ENCODE results near the gene MED16. TPM values are rescaled to one million over a fixed set of nuclear protein-coding genes. Genes with fewer than 3 reads are reported as not detected.

Gene MED16, protein sequence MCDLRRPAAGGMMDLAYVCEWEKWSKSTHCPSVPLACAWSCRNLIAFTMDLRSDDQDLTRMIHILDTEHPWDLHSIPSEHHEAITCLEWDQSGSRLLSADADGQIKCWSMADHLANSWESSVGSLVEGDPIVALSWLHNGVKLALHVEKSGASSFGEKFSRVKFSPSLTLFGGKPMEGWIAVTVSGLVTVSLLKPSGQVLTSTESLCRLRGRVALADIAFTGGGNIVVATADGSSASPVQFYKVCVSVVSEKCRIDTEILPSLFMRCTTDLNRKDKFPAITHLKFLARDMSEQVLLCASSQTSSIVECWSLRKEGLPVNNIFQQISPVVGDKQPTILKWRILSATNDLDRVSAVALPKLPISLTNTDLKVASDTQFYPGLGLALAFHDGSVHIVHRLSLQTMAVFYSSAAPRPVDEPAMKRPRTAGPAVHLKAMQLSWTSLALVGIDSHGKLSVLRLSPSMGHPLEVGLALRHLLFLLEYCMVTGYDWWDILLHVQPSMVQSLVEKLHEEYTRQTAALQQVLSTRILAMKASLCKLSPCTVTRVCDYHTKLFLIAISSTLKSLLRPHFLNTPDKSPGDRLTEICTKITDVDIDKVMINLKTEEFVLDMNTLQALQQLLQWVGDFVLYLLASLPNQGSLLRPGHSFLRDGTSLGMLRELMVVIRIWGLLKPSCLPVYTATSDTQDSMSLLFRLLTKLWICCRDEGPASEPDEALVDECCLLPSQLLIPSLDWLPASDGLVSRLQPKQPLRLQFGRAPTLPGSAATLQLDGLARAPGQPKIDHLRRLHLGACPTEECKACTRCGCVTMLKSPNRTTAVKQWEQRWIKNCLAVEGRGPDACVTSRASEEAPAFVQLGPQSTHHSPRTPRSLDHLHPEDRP
- 23.5 and 33.1 TPM in 2 replicates for total RNA-seq (ENCODE audit: low replicate concordance)

GRCh38 chr19:892894-893689 lies at the start of gene MED16, which contains the start of gene RNU6-9:
MED16 (minus strand) TSS chr19:893187; CDS start chr19:891131, 2,056 bp downstream.
RNU6-9 (plus strand) TSS chr19:893484.

DNA sequence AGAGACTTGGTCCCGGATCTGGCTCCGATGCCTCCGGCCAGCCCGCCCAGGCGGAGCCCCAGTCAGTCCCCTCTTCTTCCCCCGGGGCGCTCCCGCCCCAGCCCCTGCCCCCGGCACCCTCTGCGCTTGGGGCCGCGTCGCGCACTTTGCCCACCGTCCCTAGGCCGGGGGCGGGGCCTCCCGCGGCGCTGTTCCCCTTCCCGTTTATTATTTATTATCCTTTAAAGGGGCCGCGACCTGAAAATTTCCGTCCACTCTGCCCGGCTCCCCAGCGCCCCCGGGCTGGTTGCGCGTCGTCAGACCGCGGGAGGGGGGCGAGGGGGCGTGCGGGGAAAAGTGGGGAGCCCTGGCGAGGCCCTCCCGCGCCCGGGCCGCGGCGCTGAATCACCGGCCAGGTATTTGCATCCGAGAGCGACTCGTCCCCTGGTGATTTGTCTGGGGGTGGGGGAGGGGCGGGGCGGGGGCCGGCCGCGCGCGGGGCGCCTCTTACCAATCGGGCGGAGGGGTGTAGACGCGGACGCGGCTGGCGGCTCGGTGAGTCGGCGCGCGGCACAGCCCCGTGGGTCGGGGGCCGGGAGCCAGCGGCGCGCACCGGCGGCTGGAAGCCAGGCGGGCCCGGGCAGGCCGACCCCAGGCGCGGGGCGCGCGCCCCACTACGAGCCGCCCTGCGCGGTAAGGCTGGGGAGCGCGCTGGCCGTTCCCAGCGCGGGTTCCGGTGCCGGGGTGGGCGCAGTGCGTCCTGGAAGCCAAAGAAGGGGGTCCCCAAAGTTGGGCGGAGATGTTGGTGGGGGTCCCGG lies 32.7 kb upstream of the MED16 start, which contains the start of gene ARID3A:
TSS of gene ARID3A (plus strand) at position 510 of the 797 bp plus-strand sequence. CDS start 3,494 bp downstream, outside the sequence.

DNA sequence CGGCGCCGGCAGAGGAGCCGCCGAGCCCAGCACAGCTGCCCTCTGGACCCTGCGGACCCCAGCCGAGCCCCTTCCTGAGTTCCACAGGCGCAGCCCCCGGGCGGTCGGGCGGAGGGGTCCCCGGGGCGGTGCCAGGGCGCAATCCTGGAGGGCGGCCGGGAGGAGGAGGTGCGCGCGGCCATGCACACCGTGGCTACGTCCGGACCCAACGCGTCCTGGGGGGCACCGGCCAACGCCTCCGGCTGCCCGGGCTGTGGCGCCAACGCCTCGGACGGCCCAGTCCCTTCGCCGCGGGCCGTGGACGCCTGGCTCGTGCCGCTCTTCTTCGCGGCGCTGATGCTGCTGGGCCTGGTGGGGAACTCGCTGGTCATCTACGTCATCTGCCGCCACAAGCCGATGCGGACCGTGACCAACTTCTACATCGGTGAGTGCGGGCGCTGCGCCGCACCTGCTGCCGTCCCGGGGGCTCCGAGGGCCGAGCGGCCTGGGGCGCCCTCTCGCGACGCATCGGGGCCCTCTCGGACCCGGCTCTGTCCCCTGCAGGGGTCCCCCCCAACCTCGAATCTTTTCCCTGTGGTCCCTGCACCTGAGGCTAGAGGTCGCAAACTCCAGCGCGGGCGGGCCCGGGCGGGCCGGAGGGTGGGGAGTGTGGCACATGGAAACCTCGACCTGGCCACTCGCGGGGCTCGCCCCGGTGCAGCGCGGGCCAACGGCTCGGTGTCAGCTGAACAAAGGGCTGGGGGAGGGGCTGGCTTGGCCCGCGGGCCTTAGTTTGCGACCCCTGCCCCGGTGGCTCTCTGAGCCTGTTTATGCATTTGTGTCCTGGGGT lies 24.6 kb upstream of the MED16 start, which contains the start of gene KISS1R:
TSS of gene KISS1R (plus strand) at position 11 of the 829 bp plus-strand sequence. CDS start at position 181, 170 bp downstream.

GRCh38 chr19:913080-913748 lies 20.2 kb upstream of the MED16 start, which contains the start of gene R3HDM4:
R3HDM4 (minus strand) TSS chr19:913219; CDS start chr19:913157, 62 bp downstream.

GRCh38 chr19:858868-859843 lies 33.8 kb downstream of the MED16 start, which contains the start of gene CFD:
CFD (plus strand) TSS chr19:859664; CDS start chr19:859690, 26 bp downstream.

GRCh38 chr19:852136-853013 lies 40.6 kb downstream of the MED16 start, which contains the start of gene ELANE:
ELANE (plus strand) TSS chr19:852303; CDS start chr19:852329, 26 bp downstream.

GRCh38 chr19:840519-841206 lies 52.3 kb downstream of the MED16 start, which contains the start of gene PRTN3:
PRTN3 (plus strand) TSS chr19:840999; CDS start chr19:841009, 10 bp downstream.

DNA sequence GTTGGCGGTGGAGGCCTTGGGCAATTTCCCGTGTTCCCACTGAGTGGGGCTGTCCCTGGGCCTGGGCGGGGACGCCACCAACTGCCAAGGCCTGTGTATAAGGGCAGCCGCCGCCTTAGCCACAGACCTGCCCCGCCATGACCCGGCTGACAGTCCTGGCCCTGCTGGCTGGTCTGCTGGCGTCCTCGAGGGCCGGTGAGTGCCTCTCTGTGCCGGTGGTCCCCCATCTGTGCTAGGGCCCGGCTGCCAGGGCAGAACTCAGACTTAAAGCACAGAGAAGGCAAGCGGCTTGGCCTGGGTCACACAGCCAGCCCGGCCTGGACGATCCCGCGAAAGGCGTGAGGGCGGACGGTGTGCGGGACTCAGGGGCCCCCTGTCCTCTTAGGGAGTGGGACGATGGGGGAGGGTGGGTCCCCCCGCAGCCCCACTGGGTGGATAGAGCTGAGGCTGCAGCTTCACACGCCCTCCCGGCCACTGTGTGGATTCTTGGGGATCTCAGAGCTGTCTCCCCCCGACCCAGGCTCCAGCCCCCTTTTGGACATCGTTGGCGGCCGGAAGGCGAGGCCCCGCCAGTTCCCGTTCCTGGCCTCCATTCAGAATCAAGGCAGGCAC lies 65.2 kb downstream of the MED16 start, which contains the start of gene AZU1:
TSS of gene AZU1 (plus strand) at position 128 of the 612 bp plus-strand sequence. CDS start at position 138, 10 bp downstream.

DNA sequence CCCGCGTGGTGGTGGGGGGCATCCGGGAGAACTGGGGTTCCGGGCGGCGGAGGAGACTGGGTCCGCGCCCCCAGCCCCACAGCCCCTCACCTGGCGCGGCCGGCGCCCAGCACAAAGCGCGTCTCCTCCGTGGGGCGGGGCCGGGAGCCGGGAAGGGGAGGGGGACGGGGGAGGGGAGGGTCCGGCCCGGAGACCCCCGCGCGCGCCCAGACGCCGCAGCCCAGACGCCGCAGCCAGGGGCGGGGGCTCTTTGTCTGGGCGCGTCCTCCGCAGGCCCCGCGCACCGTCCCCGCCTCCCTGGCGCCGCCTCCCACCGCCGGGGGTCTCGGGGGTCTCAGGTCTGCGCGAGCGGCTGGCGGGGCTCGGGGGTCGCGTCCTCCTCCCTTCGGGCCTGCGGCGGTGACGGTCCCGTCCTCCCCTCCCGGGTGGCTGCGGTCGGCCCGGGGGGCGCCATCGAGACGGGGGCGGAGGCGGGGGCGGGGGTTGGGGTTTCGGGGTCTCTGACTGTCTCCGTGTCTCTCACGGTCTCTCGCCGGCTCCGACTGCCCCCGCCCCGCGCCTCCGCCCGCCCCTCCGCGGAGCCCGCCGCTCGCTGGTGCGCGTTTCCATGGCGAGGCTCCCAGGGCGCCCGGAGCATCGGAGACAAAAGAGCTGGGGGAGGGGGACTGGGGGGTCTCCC lies 71.0 kb downstream of the MED16 start, which contains the start of gene PLPPR3:
TSS of gene PLPPR3 (minus strand) at position 131 of the 679 bp plus-strand sequence. CDS start 396 bp downstream, outside the sequence.

Other genes with a start within 250 kb of the MED16 start
- 6.2 and 24.2 TPM in 2 replicates for gene RNF126, start 230.0 kb downstream of the MED16 start, total RNA-seq (ENCODE audit: low replicate concordance)
- 22.8 and 81.7 TPM in 2 replicates for gene FSTL3, start 216.8 kb downstream of the MED16 start, total RNA-seq (ENCODE audit: low replicate concordance)
- gene PRSS57, start 197.7 kb downstream of the MED16 start, total RNA-seq (ENCODE audit: low replicate concordance): not detected in 2 replicates
- gene PALM, start 184.3 kb downstream of the MED16 start, total RNA-seq (ENCODE audit: low replicate concordance): 6.0 and 26.7 TPM in 2 replicates
- gene MISP, start 142.1 kb downstream of the MED16 start, total RNA-seq (ENCODE audit: low replicate concordance): under 0.01 TPM in 1 of 2 replicates, not detected in the other
- gene PTBP1, start 95.7 kb downstream of the MED16 start, total RNA-seq (ENCODE audit: low replicate concordance): 77.1 and 91.9 TPM in 2 replicates
- 0.15 and 1.2 TPM in 2 replicates for gene PLPPR3, start 71.2 kb downstream of the MED16 start, total RNA-seq (ENCODE audit: low replicate concordance)
- gene AZU1, start 65.3 kb downstream of the MED16 start, total RNA-seq (ENCODE audit: low replicate concordance): not detected in 2 replicates
- gene PRTN3, start 52.2 kb downstream of the MED16 start, total RNA-seq (ENCODE audit: low replicate concordance): not detected in 2 replicates
- gene ELANE, start 40.9 kb downstream of the MED16 start, total RNA-seq (ENCODE audit: low replicate concordance): 0.15 TPM in 1 of 2 replicates, not detected in the other
- gene CFD, start 33.5 kb downstream of the MED16 start, total RNA-seq (ENCODE audit: low replicate concordance): 0.83 and 156 TPM in 2 replicates
- not detected in 2 replicates for gene RNU6-9, start 297 bp upstream of the MED16 start, total RNA-seq (ENCODE audit: low replicate concordance)
- gene R3HDM4, start 20.0 kb upstream of the MED16 start, total RNA-seq (ENCODE audit: low replicate concordance): 6.8 and 24.8 TPM in 2 replicates
- gene KISS1R, start 24.1 kb upstream of the MED16 start, total RNA-seq (ENCODE audit: low replicate concordance): not detected in 2 replicates
- gene ARID3A, start 32.8 kb upstream of the MED16 start, total RNA-seq (ENCODE audit: low replicate concordance): 7.6 and 15.2 TPM in 2 replicates
- gene WDR18, start 91.2 kb upstream of the MED16 start, total RNA-seq (ENCODE audit: low replicate concordance): 37.1 and 127 TPM in 2 replicates
- 0.23 and 0.45 TPM in 2 replicates for gene GRIN3B, start 107.2 kb upstream of the MED16 start, total RNA-seq (ENCODE audit: low replicate concordance)
- gene TMEM259, start 127.9 kb upstream of the MED16 start, total RNA-seq (ENCODE audit: low replicate concordance): 41.3 and 58.0 TPM in 2 replicates
- not detected in 2 replicates for gene RNU6-2, start 128.3 kb upstream of the MED16 start, total RNA-seq (ENCODE audit: low replicate concordance)
- 268 and 324 TPM in 2 replicates for gene CNN2, start 133.4 kb upstream of the MED16 start, total RNA-seq (ENCODE audit: low replicate concordance)
- 2.2 and 8.4 TPM in 2 replicates for gene ABCA7, start 146.9 kb upstream of the MED16 start, total RNA-seq (ENCODE audit: low replicate concordance)
- 0.82 and 4.7 TPM in 2 replicates for gene ARHGAP45, start 174.0 kb upstream of the MED16 start, total RNA-seq (ENCODE audit: low replicate concordance)
- gene POLR2E, start 202.2 kb upstream of the MED16 start, total RNA-seq (ENCODE audit: low replicate concordance): 127 and 132 TPM in 2 replicates
- 382 and 1,065 TPM in 2 replicates for gene GPX4, start 210.8 kb upstream of the MED16 start, total RNA-seq (ENCODE audit: low replicate concordance)